MM.1S (cell line): ENCODE measurements around the gene SHD.

Experiments
- EZH2 ChIP-seq: fragments of 300-600 bp; sonication (generic); optimal IDR thresholded peaks from 2 replicates; pipeline ENCODE3; 2017; ENCODE audit warnings: low read depth, mild to moderate bottlenecking, antibody characterized with exemption, low read length, mixed read lengths
- EZH2phosphoT487 ChIP-seq: fragments of 300-600 bp; sonication (generic); IDR thresholded peaks from 2 replicates; pipeline ENCODE4 v1.6.1; 2018; ENCODE audit warnings: antibody characterized with exemption, low read length
- TF ChIP-seq, protein P1 (sequence below): fragments of 300-600 bp; sonication (generic); IDR thresholded peaks from 2 replicates; pipeline ENCODE4 v1.5.1; 2016; ENCODE audit warnings: antibody characterized with exemption, low read length, mixed read lengths

DNA sequence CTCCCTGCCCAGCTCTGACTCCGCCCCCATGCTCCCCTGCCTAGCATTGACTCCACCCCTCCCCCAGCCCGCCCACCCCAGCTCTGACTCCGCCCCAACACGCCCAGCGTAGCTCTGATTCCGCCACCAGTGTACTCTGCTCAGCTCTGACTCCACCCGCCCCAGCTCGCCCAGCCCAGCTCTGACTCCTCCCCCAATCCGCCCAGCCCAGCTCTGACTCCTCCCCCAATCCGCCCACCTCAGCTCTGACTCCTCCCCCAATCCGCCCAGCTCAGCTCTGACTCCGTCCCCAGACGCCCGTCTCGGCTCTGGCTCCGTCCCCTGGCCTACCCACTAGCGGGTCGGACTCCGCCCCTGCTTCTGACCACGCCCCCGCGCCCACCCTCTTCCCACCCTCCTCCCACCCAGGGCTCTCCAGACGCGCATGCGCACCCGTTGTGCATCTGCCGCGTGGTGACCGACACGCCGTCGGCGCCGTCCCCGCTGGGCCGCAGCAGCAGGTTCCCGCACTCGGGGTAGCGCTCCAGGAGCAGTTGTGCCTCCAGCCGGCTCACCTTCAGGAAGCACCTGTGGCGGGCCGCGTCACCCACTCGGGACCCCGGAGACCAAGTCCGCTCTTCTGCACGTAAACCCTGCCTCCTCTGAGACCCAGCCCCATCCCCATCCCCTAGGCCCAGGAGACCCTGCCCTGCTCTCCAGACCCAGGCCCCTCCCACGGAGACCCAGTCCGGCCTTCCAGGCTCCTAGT is 49.4 kb downstream of the SHD start:
- TF ChIP-seq, protein P1, sequence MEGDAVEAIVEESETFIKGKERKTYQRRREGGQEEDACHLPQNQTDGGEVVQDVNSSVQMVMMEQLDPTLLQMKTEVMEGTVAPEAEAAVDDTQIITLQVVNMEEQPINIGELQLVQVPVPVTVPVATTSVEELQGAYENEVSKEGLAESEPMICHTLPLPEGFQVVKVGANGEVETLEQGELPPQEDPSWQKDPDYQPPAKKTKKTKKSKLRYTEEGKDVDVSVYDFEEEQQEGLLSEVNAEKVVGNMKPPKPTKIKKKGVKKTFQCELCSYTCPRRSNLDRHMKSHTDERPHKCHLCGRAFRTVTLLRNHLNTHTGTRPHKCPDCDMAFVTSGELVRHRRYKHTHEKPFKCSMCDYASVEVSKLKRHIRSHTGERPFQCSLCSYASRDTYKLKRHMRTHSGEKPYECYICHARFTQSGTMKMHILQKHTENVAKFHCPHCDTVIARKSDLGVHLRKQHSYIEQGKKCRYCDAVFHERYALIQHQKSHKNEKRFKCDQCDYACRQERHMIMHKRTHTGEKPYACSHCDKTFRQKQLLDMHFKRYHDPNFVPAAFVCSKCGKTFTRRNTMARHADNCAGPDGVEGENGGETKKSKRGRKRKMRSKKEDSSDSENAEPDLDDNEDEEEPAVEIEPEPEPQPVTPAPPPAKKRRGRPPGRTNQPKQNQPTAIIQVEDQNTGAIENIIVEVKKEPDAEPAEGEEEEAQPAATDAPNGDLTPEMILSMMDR, result no peak
- TF ChIP-seq EZH2phosphoT487 (no peak), EZH2 (no peak)
